Skeletal muscle satellite cell (primary cell): ENCODE data around the gene HBA2.
"Not testable (repeated sequence)": the region's sequence is repeated elsewhere in the genome, so short reads cannot be mapped to it uniquely, and the experiment has no call there.

Experiments used
- H3K27me3 ChIP-seq: 2 replicates; pipeline ENCODE4 v1.7.0; 2013; ENCODE audit warnings: low read length; ENCODE audit not compliant: control insufficient read depth, insufficient read depth
- H3K36me3 ChIP-seq: 2 replicates; pipeline ENCODE4 v1.7.0; 2013; ENCODE audit warnings: mild to moderate bottlenecking, control low read depth, low read length; ENCODE audit not compliant: insufficient read depth
- H3K4me1 ChIP-seq: 2 replicates; pipeline ENCODE4 v1.7.0; 2013; ENCODE audit warnings: low read length; ENCODE audit not compliant: control insufficient read depth, insufficient read depth
- H3K4me2 ChIP-seq: 2 replicates; pipeline ENCODE4 v1.7.0; 2013; ENCODE audit warnings: mild to moderate bottlenecking, low read length
- H3K4me3 ChIP-seq: 2 replicates; pipeline ENCODE4 v1.7.0; 2013; ENCODE audit warnings: low read length
- H3K9ac ChIP-seq: 2 replicates; pipeline ENCODE4 v1.7.0; 2013; ENCODE audit warnings: mild to moderate bottlenecking, low read depth, low read length, moderate library complexity
- H3K9me3 ChIP-seq: replicated peaks from 2 replicates; pipeline ENCODE4 v1.7.0; 2013; ENCODE audit warnings: mild to moderate bottlenecking, control low read depth, low read length

HBA2 gene

DNA sequence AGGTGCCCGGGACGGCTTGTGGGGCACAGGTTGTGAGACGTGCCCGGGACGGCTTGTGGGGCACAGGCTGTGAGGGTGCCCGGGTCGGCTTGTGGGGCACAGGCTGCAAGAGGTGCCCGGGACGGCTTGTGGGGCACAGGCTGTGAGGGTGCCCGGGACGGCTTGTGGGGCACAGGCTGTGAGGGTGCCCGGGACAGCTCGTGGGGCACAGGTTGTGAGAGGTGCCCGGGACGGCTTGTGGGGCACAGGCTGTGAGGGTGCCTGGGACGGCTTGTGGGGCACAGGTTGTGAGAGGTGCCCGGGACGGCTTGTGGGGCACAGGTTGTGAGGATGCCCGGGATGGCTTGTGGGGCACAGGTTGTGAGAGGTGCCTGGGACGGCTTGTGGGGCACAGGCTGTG lies 12.4 kb upstream of the HBA2 start:
- H3K4me2 ChIP-seq, H3K4me3 ChIP-seq, H3K9me3 ChIP-seq, H3K4me1 ChIP-seq, H3K36me3 ChIP-seq, H3K9ac ChIP-seq: not testable (repeated sequence)
- peaks cover 23% of the 10 kb centered on the region for H3K27me3 ChIP-seq

DNA sequence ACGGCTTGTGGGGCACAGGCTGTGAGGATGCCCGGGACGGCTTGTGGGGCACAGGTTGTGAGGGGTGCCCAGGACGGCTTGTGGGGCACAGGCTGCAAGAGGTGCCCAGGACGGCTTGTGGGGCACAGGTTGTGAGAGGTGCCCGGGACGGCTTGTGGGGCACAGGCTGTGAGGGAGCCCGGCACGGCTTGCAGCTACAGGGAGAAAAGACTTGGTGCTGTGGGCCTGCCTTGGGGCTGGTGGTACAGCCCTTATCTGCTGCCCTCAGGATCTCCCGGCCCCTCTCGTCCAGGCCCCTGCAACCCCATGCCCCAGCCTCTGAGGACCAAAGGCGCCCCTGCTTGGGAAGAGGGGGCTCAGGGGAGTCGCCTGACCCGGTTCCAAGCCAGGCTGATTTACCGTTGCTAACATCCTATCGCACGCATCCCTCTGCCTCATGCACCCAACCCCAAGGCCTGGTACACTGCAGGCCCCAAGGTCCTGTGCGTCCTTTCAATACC lies 11.9 kb upstream of the HBA2 start:
- Histone ChIP-seq H3K4me1 (peaks cover 3% of the 10 kb centered on the region), H3K4me2 (no peak overlapping the region), H3K27me3 (peaks cover 25% of the 10 kb centered on the region), H3K9ac (no peak overlapping the region), H3K4me3 (no peak overlapping the region), H3K36me3 (no peaks in the 10 kb centered on the region), H3K9me3 (no peaks in the 10 kb centered on the region)

DNA sequence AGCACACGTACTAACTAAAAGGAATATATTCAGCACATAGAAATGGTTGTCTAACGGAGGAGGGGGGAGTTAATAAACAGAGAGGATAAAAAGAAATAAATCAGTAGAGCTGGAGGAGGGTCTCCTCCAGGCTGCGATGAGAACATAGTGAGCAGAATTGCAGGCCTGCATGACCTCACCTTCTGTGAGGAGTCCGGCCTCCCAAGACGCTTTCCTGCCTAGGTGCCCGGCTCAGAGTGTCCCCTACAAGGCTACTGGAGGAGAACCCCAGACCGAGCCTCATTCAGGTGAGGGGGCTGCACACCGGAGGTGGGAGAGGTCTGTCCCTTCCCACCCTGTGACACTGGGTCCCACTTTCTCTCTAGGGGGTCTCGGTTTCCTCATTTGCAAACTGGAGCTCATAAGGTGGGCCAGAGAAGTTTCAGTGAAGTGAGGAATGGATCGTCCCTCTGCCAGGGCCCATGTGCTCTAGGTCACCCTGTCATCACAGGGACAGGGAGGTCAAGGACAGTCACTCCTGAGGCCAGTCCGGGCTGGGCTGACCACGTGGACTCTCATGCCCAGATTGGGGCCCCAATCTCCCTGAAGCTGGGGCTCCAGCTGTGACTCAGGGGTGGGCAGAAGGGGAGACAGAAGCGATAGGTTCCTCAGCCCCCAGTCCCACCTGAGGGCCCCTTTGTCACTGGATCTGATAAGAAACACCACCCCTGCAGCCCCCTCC lies 10.2 kb upstream of the HBA2 start:
- Histone ChIP-seq H3K4me1 (peaks cover 3% of the 10 kb centered on the region), H3K4me3 (no peak overlapping the region), H3K27me3 (peaks cover 38% of the 10 kb centered on the region), H3K36me3 (no peaks in the 10 kb centered on the region), H3K9ac (no peak overlapping the region), H3K4me2 (no peak overlapping the region), H3K9me3 (no peaks in the 10 kb centered on the region)

DNA sequence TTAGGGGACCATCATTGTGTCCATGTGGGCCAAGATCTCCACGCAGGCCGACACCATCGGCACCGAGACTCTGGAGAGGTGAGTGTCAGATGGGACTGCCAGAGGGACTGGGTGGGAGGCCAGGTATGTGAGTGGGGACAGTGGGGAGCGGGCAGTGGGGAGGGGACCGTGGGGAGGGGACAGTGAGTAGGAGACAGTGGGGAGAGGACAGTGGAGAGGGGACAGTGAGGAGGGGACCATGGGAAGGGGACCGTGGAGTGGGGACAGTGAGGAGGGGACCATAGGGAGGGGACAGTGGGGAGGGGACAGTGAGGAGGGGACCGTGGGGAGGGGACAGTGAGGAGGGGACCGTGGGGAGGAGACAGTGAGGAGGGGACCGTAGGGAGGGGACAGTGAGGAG lies 9.5 kb upstream of the HBA2 start:
- H3K27me3 ChIP-seq = peaks cover 44% of the 10 kb centered on the region
- not testable (repeated sequence) for H3K4me3 ChIP-seq, H3K9me3 ChIP-seq

DNA sequence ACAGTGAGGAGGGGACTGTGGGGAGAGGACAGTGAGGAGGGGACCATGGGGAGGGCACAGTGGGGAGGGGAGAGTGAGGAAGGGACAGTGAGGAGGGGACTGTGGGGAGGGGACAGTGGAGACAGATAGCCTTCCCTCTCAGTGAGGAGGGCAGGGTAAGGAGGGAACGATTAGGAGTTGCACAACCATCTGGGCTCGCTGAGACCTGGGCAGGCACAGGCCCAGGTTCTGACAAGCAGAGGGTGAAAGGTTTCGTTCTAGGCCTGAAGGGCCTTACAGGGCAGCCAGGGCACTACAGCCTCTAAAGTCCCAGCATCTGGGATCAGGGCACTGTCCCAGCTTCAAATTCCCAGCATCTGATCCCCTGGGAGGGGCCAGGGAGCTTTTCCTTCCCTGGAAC lies 9.0 kb upstream of the HBA2 start:
- not testable (repeated sequence) for H3K9me3 ChIP-seq, H3K4me2 ChIP-seq, H3K4me3 ChIP-seq, H3K9ac ChIP-seq, H3K4me1 ChIP-seq, H3K36me3 ChIP-seq
- H3K27me3 ChIP-seq = peaks cover 46% of the 10 kb centered on the region

More for the DNA sequence above, 9.5 kb upstream of the HBA2 start:
- H3K9ac ChIP-seq, H3K36me3 ChIP-seq, H3K4me2 ChIP-seq, H3K4me1 ChIP-seq: not testable (repeated sequence)

DNA sequence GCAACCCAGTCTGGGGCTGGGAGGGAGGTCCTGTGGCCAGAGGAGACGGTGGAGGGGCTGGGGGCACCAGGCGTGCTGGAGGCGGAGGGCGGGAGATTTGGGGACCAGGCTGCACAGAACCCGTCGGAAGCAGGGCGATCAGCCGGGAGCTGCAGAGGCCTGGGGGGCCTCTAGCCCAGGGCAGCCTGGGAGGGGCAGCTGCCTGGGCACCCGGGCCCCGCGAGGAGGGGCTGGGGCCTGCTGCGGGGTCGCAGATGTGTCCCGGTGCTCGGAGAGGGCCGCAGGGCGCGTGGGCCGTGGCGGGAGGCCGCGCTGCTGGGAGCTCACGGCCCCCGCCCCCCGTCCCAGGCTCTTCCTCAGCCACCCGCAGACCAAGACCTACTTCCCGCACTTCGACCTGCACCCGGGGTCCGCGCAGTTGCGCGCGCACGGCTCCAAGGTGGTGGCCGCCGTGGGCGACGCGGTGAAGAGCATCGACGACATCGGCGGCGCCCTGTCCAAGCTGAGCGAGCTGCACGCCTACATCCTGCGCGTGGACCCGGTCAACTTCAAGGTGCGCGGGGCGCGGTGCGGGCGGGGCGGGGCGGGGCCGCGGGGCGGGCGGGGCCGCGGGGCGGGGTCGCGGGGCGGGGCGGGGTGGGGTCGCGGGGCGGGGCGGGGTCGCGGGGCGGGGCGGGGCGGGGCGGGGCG lies 8.4 kb upstream of the HBA2 start:
- not testable (repeated sequence) for H3K9ac ChIP-seq, H3K36me3 ChIP-seq, H3K4me3 ChIP-seq, H3K4me1 ChIP-seq, H3K4me2 ChIP-seq, H3K9me3 ChIP-seq
- peaks cover 50% of the 10 kb centered on the region for H3K27me3 ChIP-seq

DNA sequence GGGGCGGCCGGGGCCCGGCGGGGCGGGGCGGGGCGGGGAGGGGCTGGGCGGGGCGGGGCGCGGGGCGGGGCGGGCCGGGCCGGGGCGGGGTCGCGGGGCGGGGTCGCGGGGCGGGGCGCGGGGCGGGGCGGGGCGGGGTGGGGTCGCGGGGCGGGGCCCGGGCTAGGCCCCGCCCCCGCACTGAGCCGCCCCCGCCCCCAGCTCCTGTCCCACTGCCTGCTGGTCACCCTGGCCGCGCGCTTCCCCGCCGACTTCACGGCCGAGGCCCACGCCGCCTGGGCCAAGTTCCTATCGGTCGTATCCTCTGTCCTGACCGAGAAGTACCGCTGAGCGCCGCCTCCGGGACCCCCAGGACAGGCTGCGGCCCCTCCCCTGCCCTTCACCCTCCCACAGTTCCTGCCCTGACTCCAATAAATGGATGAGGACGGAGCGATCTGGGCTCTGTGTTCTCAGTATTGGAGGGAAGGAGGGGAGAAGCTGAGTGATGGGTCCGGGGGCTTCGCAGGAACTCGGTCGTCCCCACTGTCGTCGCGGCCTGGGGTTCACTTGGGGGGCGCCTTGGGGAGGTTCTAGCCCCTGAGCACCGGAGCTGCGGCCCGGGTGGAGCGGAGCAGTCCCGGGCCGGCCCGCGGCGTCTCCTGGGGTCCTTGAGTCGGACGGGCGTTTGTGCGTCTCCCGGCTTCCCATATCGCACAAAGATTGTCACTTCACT lies 7.7 kb upstream of the HBA2 start:
- H3K27me3 ChIP-seq = peaks cover 47% of the 10 kb centered on the region
- no peak overlapping the region for H3K9ac ChIP-seq
- no peak overlapping the region for H3K4me3 ChIP-seq

DNA sequence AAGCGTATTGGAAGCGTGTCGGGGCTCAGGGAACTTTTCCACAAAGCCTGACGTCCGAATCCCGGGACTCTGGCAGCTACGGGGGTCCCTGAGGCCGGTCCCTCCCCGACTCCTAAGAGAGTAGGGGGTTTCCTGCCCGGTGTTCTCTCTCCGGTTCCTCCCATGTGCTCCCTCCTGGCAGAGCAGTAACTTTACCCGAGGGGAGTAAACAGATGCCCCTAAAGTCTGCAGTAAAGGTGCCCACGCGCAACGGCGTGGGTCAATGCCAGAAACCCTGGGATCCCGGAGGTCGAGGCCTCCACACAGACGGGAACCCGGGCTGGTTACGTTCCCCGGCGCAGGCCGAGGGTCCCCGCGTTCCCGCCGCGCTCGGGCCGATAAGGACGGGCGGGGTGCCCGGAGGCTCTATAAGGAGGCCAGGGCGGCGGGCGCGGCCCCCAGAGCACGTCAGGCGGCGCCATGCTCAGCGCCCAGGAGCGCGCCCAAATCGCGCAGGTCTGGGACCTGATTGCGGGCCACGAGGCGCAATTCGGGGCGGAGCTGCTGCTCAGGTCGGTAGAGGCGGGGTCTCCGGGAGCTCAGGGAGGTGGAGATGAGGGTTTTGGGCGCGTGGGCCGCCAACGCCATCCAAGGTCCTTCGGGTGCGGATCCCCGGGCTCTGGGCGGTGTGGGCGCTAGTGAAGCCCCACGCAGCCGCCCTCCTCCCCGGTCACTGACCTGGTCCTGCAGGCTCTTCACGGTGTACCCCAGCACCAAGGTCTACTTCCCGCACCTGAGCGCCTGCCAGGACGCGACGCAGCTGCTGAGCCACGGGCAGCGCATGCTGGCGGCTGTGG lies 6.9 kb upstream of the HBA2 start, which contains the start of gene HBM:
Gene HBM, plus strand, starts transcription at position 440 of the 836 bp plus-strand sequence. Its CDS starts 20 bp downstream, at position 460.
- Histone ChIP-seq H3K9ac (no peak within 1 kb of the TSS), H3K4me1 (peaks cover 3% of the 10 kb centered on the region), H3K36me3 (no peaks in the 10 kb centered on the region), H3K27me3 (peaks cover 48% of the 10 kb centered on the region), H3K4me3 (no peak within 1 kb of the TSS), H3K4me2 (peak within 1 kb of the TSS; percentile 46), H3K9me3 (no peaks in the 10 kb centered on the region)

More for the DNA sequence above, 7.7 kb upstream of the HBA2 start:
- Histone ChIP-seq H3K4me1 (peaks cover 3% of the 10 kb centered on the region), H3K4me2 (peak overlapping the region; percentile 46), H3K36me3 (no peaks in the 10 kb centered on the region), H3K9me3 (no peaks in the 10 kb centered on the region)

DNA sequence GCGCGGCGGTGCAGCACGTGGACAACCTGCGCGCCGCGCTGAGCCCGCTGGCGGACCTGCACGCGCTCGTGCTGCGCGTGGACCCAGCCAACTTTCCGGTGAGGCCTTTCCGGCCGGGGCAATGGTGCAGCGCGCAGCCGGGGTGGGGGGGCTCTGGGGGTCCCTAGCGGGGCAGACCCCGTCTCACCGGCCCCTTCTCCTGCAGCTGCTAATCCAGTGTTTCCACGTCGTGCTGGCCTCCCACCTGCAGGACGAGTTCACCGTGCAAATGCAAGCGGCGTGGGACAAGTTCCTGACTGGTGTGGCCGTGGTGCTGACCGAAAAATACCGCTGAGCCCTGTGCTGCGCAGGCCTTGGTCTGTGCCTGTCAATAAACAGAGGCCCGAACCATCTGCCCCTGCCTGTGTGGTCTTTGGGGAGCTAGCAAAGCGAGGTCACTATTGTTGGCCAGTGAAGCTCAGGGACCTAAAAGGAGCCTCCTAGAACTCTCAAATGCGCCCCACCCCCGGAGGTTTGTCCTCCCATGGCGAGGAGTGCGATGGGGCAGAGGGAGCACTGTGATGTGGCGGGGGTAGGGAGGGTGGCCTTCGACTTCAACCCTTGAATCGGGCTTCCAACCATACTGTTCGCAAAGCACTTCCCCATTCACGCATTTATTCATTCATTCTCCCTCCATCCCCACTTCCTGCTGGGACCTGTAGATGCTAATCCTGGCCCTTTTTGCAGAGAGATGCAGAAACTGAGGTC lies 6.1 kb upstream of the HBA2 start:
- H3K4me2 ChIP-seq = no peak overlapping the region
- H3K4me1 ChIP-seq = peaks cover 3% of the 10 kb centered on the region
- H3K9ac ChIP-seq = no peak overlapping the region
- no peak overlapping the region for H3K4me3 ChIP-seq
- H3K9me3 ChIP-seq = no peaks in the 10 kb centered on the region
- no peaks in the 10 kb centered on the region for H3K36me3 ChIP-seq
- peaks cover 52% of the 10 kb centered on the region for H3K27me3 ChIP-seq

DNA sequence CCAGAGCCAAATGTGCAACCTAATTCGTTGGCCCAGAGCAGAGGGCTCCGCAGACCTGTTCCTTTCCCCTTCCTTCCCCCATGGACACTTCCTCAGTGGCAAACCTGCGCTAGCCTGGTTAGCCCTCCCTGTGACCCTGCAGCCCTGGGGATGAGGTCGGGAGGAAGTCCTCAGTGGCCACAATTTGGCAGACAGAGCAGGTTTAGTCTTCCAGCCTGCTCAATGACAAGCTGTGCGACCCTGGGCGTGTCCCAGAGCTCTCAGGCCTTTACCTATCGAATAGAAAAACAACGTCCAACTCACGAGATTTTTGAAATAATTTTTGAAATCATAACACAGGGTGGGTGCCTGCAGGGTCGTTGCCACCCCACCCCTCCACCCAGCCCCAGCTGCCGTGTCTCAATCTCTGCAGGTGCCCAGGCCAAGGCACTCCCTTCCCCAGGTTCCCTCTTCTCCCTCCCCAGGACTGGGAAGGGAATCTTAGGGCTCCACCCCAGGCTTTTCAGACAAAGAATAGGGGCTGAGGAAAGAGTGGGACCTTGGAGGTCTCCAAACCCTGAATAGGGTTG lies 5.5 kb upstream of the HBA2 start:
- Histone ChIP-seq H3K9ac (no peak overlapping the region), H3K27me3 (peaks cover 55% of the 10 kb centered on the region), H3K4me3 (no peak overlapping the region), H3K4me2 (no peak overlapping the region), H3K36me3 (no peaks in the 10 kb centered on the region), H3K4me1 (peaks cover 3% of the 10 kb centered on the region), H3K9me3 (no peaks in the 10 kb centered on the region)
